Measurements from ENCODE around the gene NPSR1.

DNA sequence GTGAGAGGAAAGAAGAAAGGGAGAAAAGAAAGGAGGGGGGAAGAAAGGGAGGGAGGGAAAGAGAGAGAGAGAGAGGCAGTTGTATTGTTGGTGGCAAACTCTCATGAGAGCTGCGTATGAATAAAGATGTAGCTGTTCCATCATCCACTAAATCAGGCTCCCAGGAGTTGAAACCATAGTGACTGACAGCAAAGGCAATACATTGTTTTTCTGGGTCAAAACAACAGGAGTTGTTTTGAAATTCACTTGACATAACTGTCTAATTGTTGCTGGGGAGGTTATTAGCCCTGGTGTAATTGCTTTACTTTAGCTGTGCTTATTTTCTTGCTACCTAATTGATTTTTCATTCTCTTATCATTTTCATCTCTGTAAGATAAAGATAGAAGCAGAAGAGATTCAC, 173.4 kb downstream of the NPSR1 start:
- TF ChIP-seq POLR2AphosphoS5 (IDR thresholded peaks at IDR 0.05; ENCODE audit: low read depth, low read length), result no peak
- TF ChIP-seq POLR2A (IDR thresholded peaks at IDR 0.05; ENCODE audit: low read depth, low read length), result no peak
